ENCODE data around the gene PACRG. TPM values are rescaled to one million over a fixed set of nuclear protein-coding genes. Genes with fewer than 3 reads are reported as not detected.

The PACRG gene
- total and polyA plus RNA-seq, 2 of the 4 experiments (the other 2 are of a cell fraction), result not detected

DNA sequence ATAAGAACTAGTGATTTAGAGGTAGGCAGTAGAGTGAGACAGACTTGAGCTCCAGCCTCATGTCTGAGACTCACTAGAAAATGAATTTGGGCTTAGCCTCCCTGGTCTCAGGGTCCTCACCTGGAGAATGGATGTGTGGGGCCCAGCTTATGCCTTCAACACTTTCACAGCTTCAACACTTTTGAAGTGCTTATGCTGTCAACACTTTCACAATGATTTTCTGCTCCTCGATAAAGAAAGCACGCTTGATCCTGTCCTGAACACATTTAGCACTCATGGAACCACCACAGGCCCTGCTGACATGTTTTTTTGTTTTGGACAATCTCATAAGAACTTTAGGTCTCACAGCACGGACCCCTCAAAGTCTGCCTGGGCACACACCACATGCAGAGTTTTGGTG is 229.3 kb downstream of the PACRG start:
- Histone ChIP-seq H3K9me3 (ENCODE audit: control insufficient read depth, insufficient read depth, low read length) (no peaks in the 10 kb centered on the region), H2AFZ (replicated peaks; ENCODE audit: low read length, poor library complexity) (no peak overlapping the region), H3K27me3 (ENCODE audit: control insufficient read depth, insufficient read depth, low read length) (no peaks in the 10 kb centered on the region), H4K5ac (ENCODE audit: low read depth, low read length) (no peak overlapping the region), H3K9me1 (ENCODE audit: insufficient read depth, low read length) (no peaks in the 10 kb centered on the region), H3K56ac (ENCODE audit: extremely low read depth, insufficient read depth, low read length) (no peak overlapping the region), H4K8ac (ENCODE audit: low read depth in 2 of 2, low read length in 2 of 2) (no peak overlapping the region), H2AK5ac (ENCODE audit: low read depth, low read length) (no peak overlapping the region), H3K79me1 (ENCODE audit: low read depth in 1 of 2, low read length in 2 of 2) (no peaks in the 10 kb centered on the region), H3K4me3 (ENCODE audit: insufficient read depth, low read depth, low read length) (no peak overlapping the region), H4K91ac (ENCODE audit: insufficient read depth, low read depth, low read length) (no peak overlapping the region), H3K36me3 (ENCODE audit: control insufficient read depth, insufficient read depth, low read length) (no peaks in the 10 kb centered on the region), H2AK9ac (replicated peaks; ENCODE audit: low read depth, low read length, poor library complexity) (no peak overlapping the region), H4K20me1 (ENCODE audit: insufficient read depth, low read length) (no peaks in the 10 kb centered on the region), H3K9ac (ENCODE audit: low read depth, low read length) (no peak overlapping the region), H3K14ac (replicated peaks; ENCODE audit: low read depth, low read length) (no peak overlapping the region), H2BK120ac (ENCODE audit: low read depth, low read length) (no peak overlapping the region), H3K4ac (ENCODE audit: low read depth, low read length) (no peak overlapping the region), H3K27ac (ENCODE audit: insufficient read depth, low read length) (no peak overlapping the region), H3K4me1 (ENCODE audit: control insufficient read depth, insufficient read depth, low read length) (no peaks in the 10 kb centered on the region), H2BK15ac (ENCODE audit: low read depth, low read length) (no peak overlapping the region), H3K4me2 (ENCODE audit: low read depth, low read length) (no peak overlapping the region), H3K23ac (ENCODE audit: low read depth, low read length) (no peak overlapping the region), H2BK5ac (ENCODE audit: low read depth, low read length, poor library complexity, severe bottlenecking) (no peak overlapping the region), H3K18ac (ENCODE audit: low read depth, low read length) (no peak overlapping the region), H2BK20ac (ENCODE audit: low read depth, low read length) (no peak overlapping the region)
- DNase-seq (no peak), ATAC-seq (ENCODE audit: low read depth) (no peak)
- CTCF ChIA-PET, result interaction anchor here (0.6 kb wide), 1 partner anchor 164 kb away, joined by 3 read pairs; no protein-coding TSS in a partner anchor
- intact Hi-C loops (cut with micrococcal nuclease) (no loop called here), in situ Hi-C loops (cut with MboI; ENCODE audit: low sequenced_read_pairs) (no loop called here), dilution Hi-C loops (cut with HindIII; ENCODE audit: low sequenced_read_pairs, unreplicated experiment) (no loop called here)
- POLR2A ChIA-PET (ENCODE audit: unreplicated experiment), result no interaction called here
- BruUV-seq (replicated peaks), result no TSS peak
- WGBS, 2 experiments (ENCODE audit: extremely low coverage in 2 of 2, insufficient read length in 1 of 2), result no CpG with 5 or more reads among the region's 3 CpGs
- TF ChIP-seq RFX5 (IDR thresholded peaks at IDR 0.05; ENCODE audit: low read depth, low read length) (no peak), NFE2L2 (IDR thresholded peaks at IDR 0.05; ENCODE audit: low read depth, low read length) (no peak), SMC3 (IDR thresholded peaks at IDR 0.05; ENCODE audit: low read depth, low read length) (no peak), BHLHE40 (IDR thresholded peaks at IDR 0.05; ENCODE audit: low read depth, low read length) (no peak), RCOR1 (IDR thresholded peaks at IDR 0.05; ENCODE audit: insufficient replicate concordance, low read length) (no peak), MXI1 (IDR thresholded peaks at IDR 0.05; ENCODE audit: borderline replicate concordance, low read depth, low read length) (no peak), POLR2A (IDR thresholded peaks at IDR 0.05; ENCODE audit: low read depth, low read length) (no peak), MAFK (IDR thresholded peaks at IDR 0.05; ENCODE audit: low read depth, low read length) (no peak)
- TF ChIP-seq, protein P1, sequence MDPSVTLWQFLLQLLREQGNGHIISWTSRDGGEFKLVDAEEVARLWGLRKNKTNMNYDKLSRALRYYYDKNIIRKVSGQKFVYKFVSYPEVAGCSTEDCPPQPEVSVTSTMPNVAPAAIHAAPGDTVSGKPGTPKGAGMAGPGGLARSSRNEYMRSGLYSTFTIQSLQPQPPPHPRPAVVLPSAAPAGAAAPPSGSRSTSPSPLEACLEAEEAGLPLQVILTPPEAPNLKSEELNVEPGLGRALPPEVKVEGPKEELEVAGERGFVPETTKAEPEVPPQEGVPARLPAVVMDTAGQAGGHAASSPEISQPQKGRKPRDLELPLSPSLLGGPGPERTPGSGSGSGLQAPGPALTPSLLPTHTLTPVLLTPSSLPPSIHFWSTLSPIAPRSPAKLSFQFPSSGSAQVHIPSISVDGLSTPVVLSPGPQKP (IDR thresholded peaks at IDR 0.05; ENCODE audit: borderline replicate concordance, low read depth, low read length), result no peak
